Measurements from ENCODE around the gene TRIP13. TPM values are rescaled to one million over a fixed set of nuclear protein-coding genes. Genes with fewer than 3 reads are reported as not detected.

The TRIP13 gene
- total RNA-seq, 1 experiment from 2014 or later, result 42.6 TPM

DNA sequence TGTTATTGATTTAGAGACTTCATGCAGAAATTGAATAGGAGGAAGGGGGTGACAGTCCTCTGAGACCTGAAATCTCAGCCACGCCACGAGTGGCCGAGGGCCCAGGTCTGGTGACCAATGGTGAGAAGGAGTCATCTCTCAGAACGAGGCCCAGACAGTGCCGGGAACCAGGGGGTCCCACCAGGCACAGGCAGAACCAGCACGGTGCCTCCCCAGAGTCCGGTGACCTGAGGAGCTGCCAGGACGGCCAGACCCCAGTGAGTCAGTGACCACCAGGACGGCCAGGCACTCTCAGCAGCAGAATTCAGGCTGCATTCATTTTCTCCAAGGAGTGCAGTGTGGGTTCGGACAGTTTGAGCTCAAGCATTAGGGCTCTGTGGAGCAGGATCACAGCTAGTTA, 72.1 kb downstream of the TRIP13 start:
- H3T11ph ChIP-seq (ENCODE audit: low read length), result no peak overlapping the region
- no peak overlapping the region for H3K4ac ChIP-seq (ENCODE audit: low read depth, low read length)
- no peaks in the 10 kb centered on the region for H3K79me2 ChIP-seq (ENCODE audit: insufficient read depth, low read length)
- no peak overlapping the region for H2BK20ac ChIP-seq (ENCODE audit: low read depth, low read length, poor library complexity, severe bottlenecking)
- no CpG with 5 or more reads among the region's 10 CpGs for WGBS (ENCODE audit: extremely low coverage, insufficient read length, low lambda C conversion rate)
- no peak overlapping the region for H2AK5ac ChIP-seq (ENCODE audit: insufficient read length, low read length)
- Mint-ChIP-seq H3K4me3 (no peak overlapping the region), H3K27me3 (ENCODE audit: low read depth) (peaks cover 24% of the 10 kb centered on the region), H3K9me3 (no peaks in the 10 kb centered on the region), H3K27ac (0 out of 7 replicates have a peak overlapping the region, but pooled peaks of 1 of the 3 experiments have one; percentile 27), H3K4me1 (no peaks in the 10 kb centered on the region), H3K36me3 (ENCODE audit: insufficient read depth in 1 of 3, low read depth in 3 of 3) (no peaks in the 10 kb centered on the region; a peak in 1 of 7 replicates)
- no peak overlapping the region for H3K4me2 ChIP-seq (ENCODE audit: insufficient read depth, insufficient read length, low read length)
- no peaks in the 10 kb centered on the region for H3K79me1 ChIP-seq (ENCODE audit: insufficient read depth, low read depth, low read length, poor library complexity, severe bottlenecking)
- no peak overlapping the region for H3K27ac ChIP-seq (ENCODE audit: insufficient read length, low read depth, low read length)
- H3K4me1 ChIP-seq (ENCODE audit: insufficient read depth, low read length), result no peaks in the 10 kb centered on the region
- no peak overlapping the region for H4K8ac ChIP-seq (replicated peaks; ENCODE audit: insufficient read length, low read depth, low read length)
- no peak overlapping the region for H3K56ac ChIP-seq (ENCODE audit: insufficient read length, low read depth, low read length)
- H4K5ac ChIP-seq (ENCODE audit: insufficient read length, low read depth, low read length), result no peak overlapping the region
- H2BK12ac ChIP-seq (ENCODE audit: insufficient read length, low read depth, low read length), result no peak overlapping the region
- no peak overlapping the region for H3K9ac ChIP-seq (ENCODE audit: extremely low read depth, insufficient read length, low read length)
- no peaks in the 10 kb centered on the region for H4K20me1 ChIP-seq (ENCODE audit: control insufficient read depth, insufficient read depth, insufficient read length)
- H3K27me3 ChIP-seq (ENCODE audit: insufficient read depth, low read length), result no peaks in the 10 kb centered on the region
- no peak overlapping the region for H2BK15ac ChIP-seq (ENCODE audit: low read depth, low read length)
- H3K14ac ChIP-seq (ENCODE audit: insufficient read depth, low read length), result no peak overlapping the region
- H3K23ac ChIP-seq (ENCODE audit: insufficient read length, low read depth, low read length), result no peak overlapping the region
- H3K9me3 ChIP-seq (ENCODE audit: control insufficient read depth, low read depth, low read length), result no peaks in the 10 kb centered on the region
- no peak overlapping the region for H2BK120ac ChIP-seq (ENCODE audit: low read depth, low read length, poor library complexity, severe bottlenecking)
- no peak for DNase-seq
- TF ChIP-seq, protein P1, sequence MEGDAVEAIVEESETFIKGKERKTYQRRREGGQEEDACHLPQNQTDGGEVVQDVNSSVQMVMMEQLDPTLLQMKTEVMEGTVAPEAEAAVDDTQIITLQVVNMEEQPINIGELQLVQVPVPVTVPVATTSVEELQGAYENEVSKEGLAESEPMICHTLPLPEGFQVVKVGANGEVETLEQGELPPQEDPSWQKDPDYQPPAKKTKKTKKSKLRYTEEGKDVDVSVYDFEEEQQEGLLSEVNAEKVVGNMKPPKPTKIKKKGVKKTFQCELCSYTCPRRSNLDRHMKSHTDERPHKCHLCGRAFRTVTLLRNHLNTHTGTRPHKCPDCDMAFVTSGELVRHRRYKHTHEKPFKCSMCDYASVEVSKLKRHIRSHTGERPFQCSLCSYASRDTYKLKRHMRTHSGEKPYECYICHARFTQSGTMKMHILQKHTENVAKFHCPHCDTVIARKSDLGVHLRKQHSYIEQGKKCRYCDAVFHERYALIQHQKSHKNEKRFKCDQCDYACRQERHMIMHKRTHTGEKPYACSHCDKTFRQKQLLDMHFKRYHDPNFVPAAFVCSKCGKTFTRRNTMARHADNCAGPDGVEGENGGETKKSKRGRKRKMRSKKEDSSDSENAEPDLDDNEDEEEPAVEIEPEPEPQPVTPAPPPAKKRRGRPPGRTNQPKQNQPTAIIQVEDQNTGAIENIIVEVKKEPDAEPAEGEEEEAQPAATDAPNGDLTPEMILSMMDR (conservative IDR thresholded peaks at IDR 0.05), result no peak
- no peak overlapping the region for H2AFZ ChIP-seq (ENCODE audit: low read length)
- no peak overlapping the region for H3K18ac ChIP-seq (ENCODE audit: insufficient read length, low read depth, low read length)
- H3K23me2 ChIP-seq (ENCODE audit: insufficient read length, low read depth, low read length, poor library complexity, severe bottlenecking), result no peaks in the 10 kb centered on the region
- H4K91ac ChIP-seq (ENCODE audit: insufficient read length, low read depth, low read length), result no peak overlapping the region
- H2BK5ac ChIP-seq (ENCODE audit: insufficient read length, low read length), result no peak overlapping the region

All from H9 (cell line).